GM23338 (cell line): ENCODE measurements around the gene GOLGA6L2. TPM values are rescaled to one million over a fixed set of nuclear protein-coding genes. Genes with fewer than 3 reads are reported as not detected.

ENCODE experiments used
- ATAC-seq: fragments of 200-7000 bp; cut with Tn5 transposase; 3 replicates; pipeline ENCODE4 v1.9.1; 2020
- DNase-seq: peaks from one replicate; pipeline ENCODE4 v3.0.0-alpha.2; 2015; ENCODE audit warnings: low spot score
- H2AFZ ChIP-seq: fragments of 200-600 bp; sonication (generic); 2 replicates; pipeline ENCODE4 v1.8.0; 2016; ENCODE audit warnings: antibody characterized with exemption, mild to moderate bottlenecking, moderate library complexity
- H3F3A ChIP-seq: fragments of 200-600 bp; sonication (generic); replicated peaks from 2 replicates; pipeline ENCODE4 v1.8.0; 2017; ENCODE audit warnings: antibody characterized with exemption, mixed run types, low read depth
- H3K27ac ChIP-seq: fragments of 200-600 bp; sonication (generic); 2 replicates; pipeline ENCODE4 v1.6.1; 2016; ENCODE audit warnings: low read depth
- H3K27me3 ChIP-seq: fragments of 200-600 bp; sonication (generic); 2 replicates; pipeline ENCODE4 v1.8.0; 2016; ENCODE audit warnings: mild to moderate bottlenecking, mixed run types, moderate library complexity; ENCODE audit not compliant: insufficient read depth
- H3K36me3 ChIP-seq: fragments of 200-600 bp; sonication (generic); 2 replicates; pipeline ENCODE4 v1.8.0; 2016; ENCODE audit warnings: mild to moderate bottlenecking; ENCODE audit not compliant: insufficient read depth
- H3K4me1 ChIP-seq: fragments of 200-600 bp; sonication (generic); 2 replicates; pipeline ENCODE4 v1.8.0; 2016; ENCODE audit warnings: mild to moderate bottlenecking, moderate library complexity; ENCODE audit not compliant: insufficient read depth
- H3K4me2 ChIP-seq: fragments of 200-600 bp; sonication (generic); 2 replicates; pipeline ENCODE4 v1.7.1; 2017; ENCODE audit warnings: mixed run types
- H3K4me3 ChIP-seq: fragments of 200-600 bp; sonication (generic); 2 replicates; pipeline ENCODE4 v1.6.1; 2016; ENCODE audit warnings: mixed run types
- H3K79me2 ChIP-seq: fragments of 200-600 bp; sonication (generic); replicated peaks from 2 replicates; pipeline ENCODE4 v1.8.0; 2017; ENCODE audit warnings: mild to moderate bottlenecking; ENCODE audit not compliant: insufficient read depth
- H3K9me2 ChIP-seq: fragments of 200-600 bp; sonication (generic); 2 replicates; pipeline ENCODE4 v1.8.0; 2017; ENCODE audit not compliant: insufficient read depth
- H4K20me1 ChIP-seq: fragments of 200-600 bp; sonication (generic); replicated peaks from 2 replicates; pipeline ENCODE4 v1.8.0; 2017; ENCODE audit warnings: mild to moderate bottlenecking; ENCODE audit not compliant: insufficient read depth
- H3K27ac Mint-ChIP-seq: 2 replicates; pipeline ENCODE4 v1.8.0; 2020; ENCODE audit warnings: inconsistent platforms, mild to moderate bottlenecking, moderate library complexity, mixed read lengths
- H3K27me3 Mint-ChIP-seq: 3 replicates; pipeline ENCODE4 v1.8.0; 2022; ENCODE audit warnings: low read depth, mild to moderate bottlenecking, moderate library complexity, mixed read lengths, inconsistent platforms; ENCODE audit not compliant: insufficient read depth, poor library complexity
- H3K36me3 Mint-ChIP-seq: 3 replicates; pipeline ENCODE4 v1.8.0; 2021; ENCODE audit warnings: low read depth, mild to moderate bottlenecking, inconsistent platforms, moderate library complexity, mixed read lengths
- H3K4me1 Mint-ChIP-seq: 3 replicates; pipeline ENCODE4 v1.8.0; 2020; ENCODE audit warnings: mild to moderate bottlenecking, inconsistent platforms, mixed read lengths
- H3K4me3 Mint-ChIP-seq: 3 replicates; pipeline ENCODE4 v1.8.0; 2021; ENCODE audit warnings: moderate library complexity, mild to moderate bottlenecking, inconsistent platforms, mixed read lengths
- H3K9me3 Mint-ChIP-seq: 3 replicates; pipeline ENCODE4 v1.8.0; 2020; ENCODE audit warnings: moderate library complexity, mild to moderate bottlenecking, inconsistent platforms, mixed read lengths
- CREB1 ChIP-seq: fragments of 250-450 bp; sonication (Bioruptor Pico); IDR thresholded peaks from 2 replicates; pipeline ENCODE4 v1.5.0; 2020; ENCODE audit warnings: low read depth, mild to moderate bottlenecking, moderate library complexity
- EZH2 ChIP-seq: fragments of 200-600 bp; sonication (generic); IDR thresholded peaks from one replicate; pipeline ENCODE4 v1.8.0; 2017; ENCODE audit warnings: antibody characterized with exemption, mild to moderate bottlenecking, low read depth; ENCODE audit not compliant: unreplicated experiment
- NANOG ChIP-seq: IDR thresholded peaks from 2 replicates; pipeline ENCODE4 v1.6.1; 2016; ENCODE audit warnings: antibody characterized with exemption, borderline replicate concordance
- STAT1 ChIP-seq: IDR thresholded peaks from one replicate; pipeline ENCODE4 v1.6.1; 2016; ENCODE audit warnings: antibody characterized with exemption; ENCODE audit not compliant: unreplicated experiment
- polyA plus RNA-seq: library from polyadenylated mRNA; unstranded; fragments of >200 nt; fragmentation: Nextera tagmentation; extraction: Ambion mirVana; gene quantifications from 2 replicates; pipeline ENCODE4 v1.2.1, GENCODE V29; 2016
- total RNA-seq: library from RNA; depleted of rRNA; stranded (reverse); fragments of >200 nt; shearing (Covaris generic); gene quantifications from 2 replicates; pipeline ENCODE4 v1.2.3, GENCODE V29; 2014
- TF ChIP-seq, protein P1 (sequence below): IDR thresholded peaks from 2 replicates; pipeline ENCODE4 v1.6.1; 2016; ENCODE audit warnings: antibody characterized with exemption
- TF ChIP-seq, protein P2 (sequence below): IDR thresholded peaks from one replicate; pipeline ENCODE4 v1.6.1; 2018; ENCODE audit warnings: antibody characterized with exemption; ENCODE audit not compliant: unreplicated experiment

GOLGA6L2 gene
- total and polyA plus RNA-seq, 2 experiments from 2014 or later = not detected

DNA sequence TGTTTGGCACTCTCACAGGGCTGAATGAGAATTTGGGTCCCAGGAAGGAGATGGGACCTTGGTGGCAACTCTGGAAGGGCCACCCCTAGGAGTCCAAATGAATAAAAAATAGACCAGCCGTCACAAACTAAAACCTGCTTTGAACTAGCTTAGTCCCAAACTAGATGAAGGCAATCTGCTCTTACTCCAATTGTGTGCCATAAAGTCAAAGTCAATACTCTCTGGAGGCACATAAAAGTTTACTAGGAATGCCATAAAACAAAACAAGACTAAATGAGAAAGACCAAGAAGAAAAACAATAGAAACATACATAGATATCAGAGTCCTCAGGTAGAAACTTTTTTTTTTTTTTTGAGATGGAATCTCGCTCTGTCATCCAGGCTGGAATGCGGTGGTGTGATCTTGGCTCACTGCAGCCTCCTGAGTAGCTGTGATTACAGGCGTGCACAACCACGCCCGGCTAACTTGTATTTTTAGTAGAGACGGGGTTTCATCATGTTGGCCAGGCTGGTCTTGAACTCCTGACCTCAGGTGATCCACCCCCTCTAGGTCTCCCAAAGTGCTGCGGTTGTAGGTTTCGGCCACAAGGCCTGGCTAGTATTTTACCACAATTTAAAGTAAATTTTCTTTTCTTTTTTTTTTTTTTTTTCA, 8.1 kb downstream of the GOLGA6L2 start (continued):
- TF ChIP-seq, protein P1, sequence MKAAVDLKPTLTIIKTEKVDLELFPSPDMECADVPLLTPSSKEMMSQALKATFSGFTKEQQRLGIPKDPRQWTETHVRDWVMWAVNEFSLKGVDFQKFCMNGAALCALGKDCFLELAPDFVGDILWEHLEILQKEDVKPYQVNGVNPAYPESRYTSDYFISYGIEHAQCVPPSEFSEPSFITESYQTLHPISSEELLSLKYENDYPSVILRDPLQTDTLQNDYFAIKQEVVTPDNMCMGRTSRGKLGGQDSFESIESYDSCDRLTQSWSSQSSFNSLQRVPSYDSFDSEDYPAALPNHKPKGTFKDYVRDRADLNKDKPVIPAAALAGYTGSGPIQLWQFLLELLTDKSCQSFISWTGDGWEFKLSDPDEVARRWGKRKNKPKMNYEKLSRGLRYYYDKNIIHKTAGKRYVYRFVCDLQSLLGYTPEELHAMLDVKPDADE = no peak
- TF ChIP-seq STAT1 (no peak), CREB1 (no peak), NANOG (no peak)
- TF ChIP-seq, protein P2, sequence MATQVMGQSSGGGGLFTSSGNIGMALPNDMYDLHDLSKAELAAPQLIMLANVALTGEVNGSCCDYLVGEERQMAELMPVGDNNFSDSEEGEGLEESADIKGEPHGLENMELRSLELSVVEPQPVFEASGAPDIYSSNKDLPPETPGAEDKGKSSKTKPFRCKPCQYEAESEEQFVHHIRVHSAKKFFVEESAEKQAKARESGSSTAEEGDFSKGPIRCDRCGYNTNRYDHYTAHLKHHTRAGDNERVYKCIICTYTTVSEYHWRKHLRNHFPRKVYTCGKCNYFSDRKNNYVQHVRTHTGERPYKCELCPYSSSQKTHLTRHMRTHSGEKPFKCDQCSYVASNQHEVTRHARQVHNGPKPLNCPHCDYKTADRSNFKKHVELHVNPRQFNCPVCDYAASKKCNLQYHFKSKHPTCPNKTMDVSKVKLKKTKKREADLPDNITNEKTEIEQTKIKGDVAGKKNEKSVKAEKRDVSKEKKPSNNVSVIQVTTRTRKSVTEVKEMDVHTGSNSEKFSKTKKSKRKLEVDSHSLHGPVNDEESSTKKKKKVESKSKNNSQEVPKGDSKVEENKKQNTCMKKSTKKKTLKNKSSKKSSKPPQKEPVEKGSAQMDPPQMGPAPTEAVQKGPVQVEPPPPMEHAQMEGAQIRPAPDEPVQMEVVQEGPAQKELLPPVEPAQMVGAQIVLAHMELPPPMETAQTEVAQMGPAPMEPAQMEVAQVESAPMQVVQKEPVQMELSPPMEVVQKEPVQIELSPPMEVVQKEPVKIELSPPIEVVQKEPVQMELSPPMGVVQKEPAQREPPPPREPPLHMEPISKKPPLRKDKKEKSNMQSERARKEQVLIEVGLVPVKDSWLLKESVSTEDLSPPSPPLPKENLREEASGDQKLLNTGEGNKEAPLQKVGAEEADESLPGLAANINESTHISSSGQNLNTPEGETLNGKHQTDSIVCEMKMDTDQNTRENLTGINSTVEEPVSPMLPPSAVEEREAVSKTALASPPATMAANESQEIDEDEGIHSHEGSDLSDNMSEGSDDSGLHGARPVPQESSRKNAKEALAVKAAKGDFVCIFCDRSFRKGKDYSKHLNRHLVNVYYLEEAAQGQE = no peak

DNA sequence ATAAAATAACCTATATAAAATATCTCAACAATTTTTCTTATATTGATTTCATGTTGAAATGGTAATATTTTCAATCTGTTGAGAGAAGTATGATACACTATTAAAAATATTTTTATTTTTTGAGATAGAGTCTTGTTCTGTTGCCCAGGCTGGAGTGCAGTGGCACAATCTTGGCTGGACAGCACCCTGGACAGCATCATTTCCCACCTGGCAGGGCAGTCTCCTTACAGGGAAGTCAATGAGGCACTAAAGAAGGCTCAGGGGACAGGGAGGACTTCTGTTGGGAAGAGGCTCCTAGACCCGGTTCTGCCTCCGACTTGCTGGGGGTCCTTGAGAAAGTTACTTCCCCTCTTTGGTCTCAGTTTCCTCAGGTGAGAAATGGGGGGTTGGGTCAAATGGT, 9.4 kb downstream of the GOLGA6L2 start:
- TF ChIP-seq, protein P2 = peak; percentile 63
- TF ChIP-seq EZH2 = no peak
- no peak overlapping the region for H3K4me3 Mint-ChIP-seq
- no peaks in the 10 kb centered on the region for H3K4me1 ChIP-seq
- H3K27me3 ChIP-seq = no peaks in the 10 kb centered on the region
- ATAC-seq (no peak), DNase-seq (no peak)
- no peaks in the 10 kb centered on the region for H3K4me1 Mint-ChIP-seq
- no peaks in the 10 kb centered on the region for H3K79me2 ChIP-seq
- peaks cover 10% of the 10 kb centered on the region for H3K36me3 Mint-ChIP-seq
- H3K4me3 ChIP-seq = no peak overlapping the region
- no peak overlapping the region for H3K27ac Mint-ChIP-seq
- H3K4me2 ChIP-seq = no peak overlapping the region
- H3F3A ChIP-seq = no peaks in the 10 kb centered on the region
- no peak overlapping the region for H2AFZ ChIP-seq
- H3K27me3 Mint-ChIP-seq = no peaks in the 10 kb centered on the region
- H3K27ac ChIP-seq = no peak overlapping the region
- H3K9me3 Mint-ChIP-seq = peaks cover 17% of the 10 kb centered on the region
- no peaks in the 10 kb centered on the region for H3K36me3 ChIP-seq
- H3K9me2 ChIP-seq = no peaks in the 10 kb centered on the region
- H4K20me1 ChIP-seq = no peaks in the 10 kb centered on the region
